ENCODE measurements around the gene GNG4.

Gene GNG4

DNA sequence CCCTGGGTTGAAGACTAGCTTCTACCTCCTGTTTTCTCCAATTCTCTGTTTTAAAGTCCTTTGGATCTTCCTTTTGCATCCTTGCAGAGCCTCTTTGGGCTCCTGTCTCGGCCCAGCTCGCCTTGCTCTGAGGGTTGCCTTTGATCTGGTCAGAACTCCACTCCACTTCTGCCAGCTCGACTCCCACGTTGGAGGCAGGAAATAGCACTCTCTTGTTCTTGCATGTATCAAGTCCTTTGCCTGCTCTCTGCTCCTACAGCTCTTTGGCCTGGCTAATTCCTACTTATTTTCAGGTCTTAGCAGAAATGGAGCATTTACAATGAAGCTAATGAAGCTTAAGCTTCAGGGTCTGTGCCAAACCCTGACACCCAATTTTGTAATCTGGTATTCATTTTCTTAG is 124.3 kb downstream of the GNG4 start:
- no peak for DNase-seq

- DNase-seq: no peak
Observed at GRCh38 chr1:235516862-235517446, 132.6 kb downstream of the GNG4 start.

DNA sequence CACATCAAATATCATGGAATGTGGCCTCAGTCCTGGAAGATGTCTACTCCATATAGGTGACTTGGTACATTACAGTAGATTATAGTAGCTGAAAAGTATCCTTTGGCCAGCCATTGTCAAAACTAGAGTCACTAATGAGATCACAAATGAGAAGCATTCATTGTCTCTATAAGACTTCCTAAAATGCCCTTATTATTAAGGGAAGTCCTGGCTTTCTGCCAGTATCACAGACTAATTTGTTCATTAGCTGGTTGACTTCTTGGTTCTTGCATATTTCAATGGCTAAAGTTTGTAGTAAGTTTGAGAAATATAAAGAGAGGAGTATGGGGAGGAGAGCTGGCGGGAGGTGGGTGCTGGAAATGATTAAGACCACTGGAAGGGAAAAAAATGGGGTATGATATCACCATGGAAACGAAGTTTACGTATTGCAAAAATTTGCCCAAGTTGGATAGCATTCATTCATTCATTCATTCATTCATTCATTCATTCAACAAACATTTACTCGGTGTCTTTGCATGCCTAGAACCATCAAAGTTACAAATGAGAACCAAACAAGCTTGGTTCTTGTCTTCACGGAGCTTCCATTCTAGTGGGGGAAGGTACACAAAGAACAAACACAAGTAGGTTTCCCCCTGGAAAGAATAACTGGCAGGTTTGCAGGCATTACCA is 133.6 kb downstream of the GNG4 start:
- DNase-seq: no peak

DNA sequence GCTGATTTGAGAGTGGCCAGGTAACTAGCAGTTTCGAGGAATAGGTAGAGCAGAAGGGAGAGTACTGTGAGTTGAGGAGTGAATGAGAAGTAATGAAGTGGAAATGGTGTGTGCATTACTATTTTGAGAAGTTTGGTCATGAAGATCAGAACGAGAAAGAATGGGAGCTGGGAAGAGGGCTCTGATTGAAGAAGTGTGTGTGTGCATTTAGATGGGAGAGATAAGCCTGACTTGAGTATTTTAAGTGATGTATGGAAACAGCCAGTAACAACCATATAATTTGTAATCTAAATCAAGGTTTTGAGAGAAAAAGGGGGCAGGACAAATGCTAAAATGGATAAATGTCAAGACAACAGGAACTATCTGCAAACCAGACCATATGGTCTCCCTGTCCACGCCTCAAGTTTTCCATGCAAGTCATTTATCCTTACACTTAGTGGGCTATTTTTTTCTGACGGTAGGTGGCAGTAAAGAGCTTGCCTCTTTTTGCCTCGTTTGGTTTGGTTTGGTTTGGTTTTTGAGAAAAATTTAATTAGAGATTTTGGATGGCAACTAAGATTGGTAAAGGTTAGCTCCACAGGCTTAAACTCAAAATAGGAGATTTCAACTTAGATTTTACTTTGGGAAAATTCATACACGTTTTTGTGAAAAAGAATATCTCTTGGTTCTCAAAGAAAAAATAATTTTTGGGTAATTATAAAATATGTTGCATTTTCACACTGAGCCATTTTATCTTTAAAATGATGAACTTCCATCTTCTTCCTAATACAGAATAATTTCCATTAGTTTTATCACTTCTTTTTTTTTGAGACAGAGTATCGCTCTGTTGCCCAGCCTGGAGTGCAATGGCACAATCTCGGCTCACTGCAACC is 135.9 kb downstream of the GNG4 start:
- peak; percentile 47 to 72 for DNase-seq

DNA sequence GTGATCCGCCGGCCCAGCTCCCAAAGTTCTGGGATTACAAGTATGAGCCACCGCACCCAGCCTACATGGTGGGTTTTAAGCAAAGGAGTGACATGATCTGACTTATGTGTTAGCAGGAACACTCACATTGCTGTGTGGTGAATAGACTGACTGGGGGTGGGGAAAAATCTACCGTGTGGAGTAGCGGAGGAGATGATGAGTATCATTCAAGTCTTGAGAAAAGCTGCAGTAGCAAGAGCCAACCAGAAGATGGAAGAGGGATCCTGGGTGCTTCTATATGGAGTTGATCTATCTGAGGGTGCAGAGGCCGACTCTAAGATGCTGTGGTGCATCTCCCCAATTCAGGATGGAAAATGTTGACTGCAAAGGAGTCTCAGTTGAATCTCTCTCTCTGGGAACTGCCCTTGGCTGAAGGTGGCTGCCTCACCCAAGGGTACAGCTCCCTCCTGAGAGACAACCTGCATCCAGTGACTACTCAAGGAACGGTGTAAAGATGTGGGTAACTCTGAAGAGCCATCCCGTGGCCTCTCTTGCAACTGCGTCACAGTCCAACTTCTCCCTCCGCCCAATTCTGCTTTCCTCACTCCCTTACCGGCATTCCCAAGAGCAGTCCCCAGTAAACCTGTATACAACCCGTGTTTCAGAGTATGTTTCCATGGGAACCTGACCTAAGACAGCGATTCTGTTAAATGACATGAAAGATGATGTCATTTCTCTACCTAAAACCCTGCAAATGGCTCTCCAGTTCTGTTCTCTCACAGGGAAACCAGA is 137.9 kb downstream of the GNG4 start:
- DNase-seq: no peak

- DNase-seq: no peak
Observed at GRCh38 chr1:235510823-235511222, 138.8 kb downstream of the GNG4 start.

GRCh38 chr1:235507623-235508022 is 142.0 kb downstream of the GNG4 start:
- no peak for DNase-seq

DNA sequence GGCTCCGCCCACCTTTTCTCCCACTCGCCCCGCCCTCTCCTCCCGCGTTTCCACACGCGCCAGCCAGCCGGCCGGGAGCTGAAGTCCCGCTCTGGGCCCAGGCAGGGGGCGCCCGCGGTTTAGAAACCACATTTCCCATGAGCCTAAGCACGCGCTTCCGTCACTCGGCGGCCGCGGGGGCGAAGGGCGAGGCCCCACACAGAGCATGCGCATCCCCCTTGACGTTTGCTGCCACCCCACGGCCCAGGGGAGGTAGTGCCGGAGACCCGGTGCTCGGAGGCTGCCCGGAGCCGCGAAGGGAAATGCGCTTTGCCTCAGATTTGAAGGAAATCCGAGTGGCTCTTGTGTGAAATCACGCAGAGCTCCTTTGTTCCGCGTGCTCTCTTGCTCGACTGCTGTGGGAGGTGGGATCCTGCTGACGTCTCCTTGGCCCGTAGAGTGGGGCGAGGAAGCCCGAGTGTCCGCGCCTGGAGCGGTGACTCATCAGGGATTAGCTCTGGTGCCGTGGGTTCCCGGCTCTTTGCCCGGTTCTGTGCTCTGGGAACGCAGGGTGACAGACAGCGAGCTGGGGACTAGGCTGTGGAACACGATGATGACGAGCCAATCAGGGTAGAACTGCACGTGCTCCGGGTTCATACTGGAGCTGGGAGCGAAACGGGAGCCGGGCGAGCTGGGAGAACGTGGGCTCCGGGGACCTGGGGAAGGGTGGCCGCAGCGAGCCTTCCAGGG is 144.9 kb downstream of the GNG4 start:
- peak; percentile 97 to 99 for DNase-seq

- peak; percentile 75 to 76 for DNase-seq
Observed at GRCh38 chr1:235504122-235504493, 145.5 kb downstream of the GNG4 start, which contains the start of gene B3GALNT2. TSS of gene B3GALNT2 (minus strand) at chr1:235504452. CDS start at chr1:235504252, 200 bp downstream.

DNA sequence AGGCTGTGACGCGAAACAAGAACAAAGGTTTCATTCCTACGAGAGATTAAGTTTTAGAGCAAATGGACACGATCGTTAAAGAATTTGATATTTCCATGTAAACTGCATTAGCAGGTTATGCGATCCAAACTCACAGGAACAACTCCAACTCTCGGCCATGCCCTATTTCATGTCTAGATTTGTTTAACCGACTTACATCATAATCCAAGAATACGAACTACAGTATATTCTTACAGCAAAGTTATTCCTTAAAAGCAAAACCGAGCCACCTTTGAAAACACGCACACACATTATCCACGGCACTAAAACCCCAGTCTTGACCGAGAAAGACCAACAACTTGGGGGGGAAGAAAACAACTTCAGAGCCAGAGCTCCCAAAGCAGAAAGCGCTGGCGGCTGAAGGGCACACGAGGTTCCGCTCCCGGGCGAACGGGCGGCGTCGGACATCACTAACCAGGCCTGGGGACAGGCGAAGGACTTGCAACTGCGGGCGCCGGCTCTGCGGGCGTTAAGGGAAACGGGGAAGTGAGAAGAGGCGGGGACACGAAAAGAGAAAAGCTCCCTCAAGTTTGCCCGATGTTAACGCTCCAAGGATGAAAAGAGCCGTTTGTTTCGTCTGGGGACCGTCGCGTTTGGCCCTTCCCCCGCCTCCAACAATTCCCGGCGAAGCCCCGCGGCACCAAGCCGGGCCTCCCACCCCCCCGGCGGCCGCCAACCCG is 146.0 kb downstream of the GNG4 start:
- DNase-seq: peak in 1 of 2 experiments; percentile 59

DNA sequence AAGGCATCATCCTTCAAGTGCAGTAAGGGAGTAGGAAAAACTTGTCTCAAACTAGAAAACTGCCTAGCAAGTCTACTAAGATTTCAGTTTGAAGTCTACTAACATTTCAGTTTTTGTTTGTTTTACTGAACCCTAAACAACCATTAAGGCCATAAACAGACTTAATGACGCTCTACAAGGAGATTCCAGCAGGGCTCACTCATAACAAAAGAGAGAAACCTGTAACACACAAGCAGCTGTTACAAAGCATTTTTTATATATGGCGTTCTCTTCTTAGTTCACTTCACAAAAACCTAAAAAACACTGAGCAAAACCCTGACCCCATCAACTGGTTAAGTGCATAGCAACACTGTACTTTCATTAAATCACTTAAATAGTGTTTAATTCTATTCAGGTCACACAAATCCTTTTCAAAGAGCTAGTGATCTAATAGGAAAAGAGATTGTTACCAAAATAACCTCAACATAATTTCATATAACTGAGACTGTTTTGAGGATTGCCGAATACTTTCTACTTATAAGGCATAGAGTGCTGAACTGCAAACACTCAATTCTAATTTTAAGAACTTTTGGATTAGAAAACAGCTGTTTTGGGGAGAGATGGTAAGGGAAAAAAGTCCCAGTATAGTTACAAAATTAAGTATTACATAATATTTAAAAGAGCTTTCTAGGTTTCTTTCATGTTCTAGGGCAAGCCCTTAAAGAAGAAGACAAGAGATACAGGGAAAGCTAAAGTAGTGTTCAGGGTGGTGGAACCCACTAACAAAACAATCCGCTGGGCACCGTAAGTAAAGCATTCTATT is 146.8 kb downstream of the GNG4 start:
- DNase-seq: no peak

- no peak for DNase-seq
Observed at GRCh38 chr1:235500971-235501540, 148.5 kb downstream of the GNG4 start.
